Spleen (tissue), 7 donors: ENCODE data around the gene MAP3K5.

Source experiments
- CTCF ChIP-seq, 11 experiments: fragments of 200-600 bp in 7 of 11; fragments of 450-650 bp in 4 of 11; sonication (generic) in 4 of 11; IDR thresholded peaks in 8 of 11; conservative IDR thresholded peaks in 3 of 11; 1 replicate in 7 of 11; 2 replicates in 4 of 11; pipeline versions ENCODE4 v1.4.0 to v1.8.0; 2016 to 2021; ENCODE audit warnings: antibody characterized with exemption in 11 of 11, inconsistent platforms in 4 of 11, mild to moderate bottlenecking in 1 of 11
- POLR2AphosphoS5 ChIP-seq, 3 donors: sonication (generic); formaldehyde crosslinking; IDR thresholded peaks; one replicate each; pipeline ENCODE4 v1.5.1; 2017; ENCODE audit warnings: antibody characterized with exemption in 3 of 3
- donor health status: DM: no; HTN: no; CAD: no; lungs with moderate emphysema.
- donor health status: DM: no; HTN: no; CAD: no.
- donor health status: DM: no; HTN: no; CAD: no.

- TF ChIP-seq POLR2AphosphoS5 (IDR thresholded peaks at IDR 0.05), result peak in 1 of 3 donors; percentile 47
- TF ChIP-seq CTCF (IDR thresholded peaks at IDR 0.05 in 8 of 11, conservative IDR thresholded peaks at IDR 0.05 in 3 of 11), result no peak
These were observed 144.9 kb downstream of the MAP3K5 start for GRCh38 chr6:136647363-136647852.
